Mesothelial cell of epicardium (in vitro differentiated cells): Measurements from ENCODE around the gene GYG1. TPM values are rescaled to one million over a fixed set of nuclear protein-coding genes. Genes with fewer than 3 reads are reported as not detected.

ENCODE experiments used
- DNase-seq, 2 experiments: peaks; one replicate each; pipeline ENCODE4 v3.0.0; 2021; ENCODE audit warnings: low spot score in 2 of 2; ENCODE audit not compliant: unreplicated experiment in 2 of 2
- H3K27ac Mint-ChIP-seq: 2 replicates; pipeline ENCODE4 v1.8.0; 2021; ENCODE audit warnings: mixed read lengths
- H3K27me3 Mint-ChIP-seq: 2 replicates; pipeline ENCODE4 v1.8.0; 2021; ENCODE audit warnings: low read depth, mixed read lengths
- H3K36me3 Mint-ChIP-seq: 2 replicates; pipeline ENCODE4 v1.8.0; 2021; ENCODE audit warnings: mixed read lengths
- H3K4me1 Mint-ChIP-seq: 2 replicates; pipeline ENCODE4 v1.8.0; 2021; ENCODE audit warnings: mixed read lengths
- H3K4me3 Mint-ChIP-seq: 2 replicates; pipeline ENCODE4 v1.8.0; 2021; ENCODE audit warnings: mild to moderate bottlenecking, moderate library complexity, mixed read lengths
- H3K9me3 Mint-ChIP-seq: 2 replicates; pipeline ENCODE4 v1.8.0; 2021; ENCODE audit warnings: mixed read lengths
- CTCF ChIP-seq: fragments of 200-600 bp; sonication (generic); IDR thresholded peaks from one replicate; pipeline ENCODE4 v1.5.0; 2021; ENCODE audit warnings: antibody characterized with exemption; ENCODE audit not compliant: unreplicated experiment
- total RNA-seq: library from RNA; stranded (reverse); gene quantifications from 3 replicates; pipeline ENCODE4 v1.2.1, GENCODE V29; 2021

GYG1 gene
- total RNA-seq, 1 donor from 2014 or later: 20.9 TPM

GRCh38 chr3:149038322-149038721, 47.0 kb downstream of the GYG1 start:
- Mint-ChIP-seq H3K27ac (no peak overlapping the region), H3K9me3 (no peaks in the 10 kb centered on the region), H3K36me3 (peaks cover 25% of the 10 kb centered on the region), H3K4me3 (no peak overlapping the region), H3K4me1 (peaks cover 5% of the 10 kb centered on the region), H3K27me3 (no peaks in the 10 kb centered on the region)
- DNase-seq: no peak
- no peak for TF ChIP-seq CTCF

GRCh38 chr3:149042789-149043386, 51.5 kb downstream of the GYG1 start:
- Mint-ChIP-seq H3K27me3 (no peaks in the 10 kb centered on the region), H3K9me3 (no peaks in the 10 kb centered on the region), H3K27ac (peak overlapping the region; percentile 35), H3K36me3 (peaks cover 31% of the 10 kb centered on the region), H3K4me1 (peaks cover 5% of the 10 kb centered on the region), H3K4me3 (no peak overlapping the region)
- TF ChIP-seq CTCF: no peak
- no peak for DNase-seq

GRCh38 chr3:149044339-149045083, 53.2 kb downstream of the GYG1 start:
- Mint-ChIP-seq H3K4me3 (no peak overlapping the region), H3K36me3 (peaks cover 36% of the 10 kb centered on the region), H3K27ac (no peak overlapping the region), H3K27me3 (no peaks in the 10 kb centered on the region), H3K9me3 (no peaks in the 10 kb centered on the region), H3K4me1 (peaks cover 5% of the 10 kb centered on the region)
- TF ChIP-seq CTCF: no peak
- no peak for DNase-seq

- no peak for TF ChIP-seq CTCF
- Mint-ChIP-seq H3K4me3 (no peak overlapping the region), H3K27ac (no peak overlapping the region), H3K36me3 (peaks cover 68% of the 10 kb centered on the region), H3K9me3 (peaks cover 9% of the 10 kb centered on the region), H3K4me1 (no peaks in the 10 kb centered on the region), H3K27me3 (no peaks in the 10 kb centered on the region)
- no peak for DNase-seq
Observed at GRCh38 chr3:149055575-149055974, 64.2 kb downstream of the GYG1 start.

- DNase-seq: no peak
- H3K27ac Mint-ChIP-seq: no peak overlapping the region
- no peak for TF ChIP-seq CTCF
- no peak overlapping the region for H3K4me3 Mint-ChIP-seq
- H3K9me3 Mint-ChIP-seq: peaks cover 8% of the 10 kb centered on the region
- no peaks in the 10 kb centered on the region for H3K27me3 Mint-ChIP-seq
- H3K36me3 Mint-ChIP-seq: peaks cover 62% of the 10 kb centered on the region
- H3K4me1 Mint-ChIP-seq: no peaks in the 10 kb centered on the region
Observed at GRCh38 chr3:149058198-149058597, 66.9 kb downstream of the GYG1 start.
